ENCODE results near the gene LPP. TPM values are rescaled to one million over a fixed set of nuclear protein-coding genes. Genes with fewer than 3 reads are reported as not detected.

LPP gene
- total and polyA plus RNA-seq, 5 donors from 2014 or later = 14.5 to 102 (median 21.7) TPM

DNA sequence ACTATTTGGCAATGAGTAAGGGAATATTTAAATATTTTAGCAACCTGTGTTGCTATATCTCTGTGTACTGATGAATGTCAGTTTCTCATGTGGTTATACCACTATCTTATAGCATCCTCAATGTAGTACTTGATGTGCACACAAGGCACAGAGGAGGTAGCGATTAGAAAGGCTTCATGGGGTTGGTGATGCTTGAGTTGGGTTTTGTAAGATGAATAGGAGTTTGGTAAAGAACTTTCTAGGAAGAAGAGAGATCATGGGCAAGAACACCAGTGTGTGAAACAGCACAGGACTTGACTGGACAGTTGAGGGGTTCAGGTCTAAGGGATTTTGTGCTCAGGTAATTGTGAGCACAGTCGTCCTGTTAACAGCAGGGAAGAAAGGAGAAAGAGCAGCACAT, 38.1 kb downstream of the LPP start:
- no peaks in the 10 kb centered on the region for H3K27me3 ChIP-seq (ENCODE audit: control insufficient read depth, insufficient read depth, low read length)
- H3K27me3 Mint-ChIP-seq = no peaks in the 10 kb centered on the region
- peaks cover 6 to 35% (median 26%) of the 10 kb centered on the region in 4 donors for H3K4me1 Mint-ChIP-seq
- no peak for DNase-seq
- no peak overlapping the region for H3K4me3 Mint-ChIP-seq
- H3K9me3 Mint-ChIP-seq = peaks cover 0 to 2% (median 0%) of the 10 kb centered on the region in 7 donors
- peaks cover 11% of the 10 kb centered on the region for H3K36me3 ChIP-seq (ENCODE audit: control insufficient read depth, insufficient read depth, low read length)
- H3K27ac Mint-ChIP-seq = no peak overlapping the region
- H3K27ac ChIP-seq (ENCODE audit: insufficient read depth, low read length, poor library complexity, severe bottlenecking) = no peak overlapping the region
- H3K4me3 ChIP-seq (ENCODE audit: low read depth, low read length) = no peak overlapping the region
- H3K36me3 Mint-ChIP-seq = peaks cover 40% of the 10 kb centered on the region
- no peak for ATAC-seq (ENCODE audit: low read depth in 2 of 2)
- no peaks in the 10 kb centered on the region for H3K9me3 ChIP-seq (ENCODE audit: control insufficient read depth in 2 of 2, low read length in 2 of 2)
- peaks cover 5% of the 10 kb centered on the region for H3K4me1 ChIP-seq (ENCODE audit: control insufficient read depth, insufficient read depth, low read length, poor library complexity, severe bottlenecking)

DNA sequence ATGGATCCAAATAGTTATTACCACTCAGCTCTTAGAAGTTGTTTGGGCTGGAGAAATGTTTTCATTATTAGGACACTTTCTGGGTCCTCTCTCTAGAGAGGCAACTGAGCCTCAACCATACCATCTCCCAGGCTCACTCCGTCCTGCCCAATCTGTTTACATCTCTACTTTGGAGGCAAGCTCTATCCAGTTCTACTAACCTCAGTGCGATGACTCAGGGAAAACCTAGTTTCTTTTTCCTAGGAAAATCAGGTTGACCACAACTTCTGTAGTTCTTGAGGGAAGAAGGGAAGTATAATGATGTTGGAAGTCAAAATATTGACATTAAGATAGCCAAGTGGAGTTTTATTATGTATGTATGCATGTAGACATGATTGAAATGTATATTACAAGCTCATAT, 40.4 kb downstream of the LPP start:
- no peak for DNase-seq
- Histone ChIP-seq H3K27ac (ENCODE audit: insufficient read depth, low read length, poor library complexity, severe bottlenecking) (no peak overlapping the region), H3K9me3 (ENCODE audit: control insufficient read depth in 2 of 2, low read length in 2 of 2) (no peaks in the 10 kb centered on the region), H3K4me3 (ENCODE audit: low read depth, low read length) (no peak overlapping the region), H3K4me1 (ENCODE audit: control insufficient read depth, insufficient read depth, low read length, poor library complexity, severe bottlenecking) (no peaks in the 10 kb centered on the region), H3K27me3 (ENCODE audit: control insufficient read depth, insufficient read depth, low read length) (no peaks in the 10 kb centered on the region), H3K36me3 (ENCODE audit: control insufficient read depth, insufficient read depth, low read length) (peaks cover 12% of the 10 kb centered on the region)
- Mint-ChIP-seq H3K4me3 (no peak overlapping the region), H3K4me1 (peaks cover 5 to 29% (median 22%) of the 10 kb centered on the region in 4 donors), H3K27ac (no peak overlapping the region), H3K9me3 (peaks cover 0 to 2% (median 0%) of the 10 kb centered on the region in 7 donors), H3K36me3 (peaks cover 53% of the 10 kb centered on the region), H3K27me3 (no peaks in the 10 kb centered on the region)
- no peak for ATAC-seq (ENCODE audit: low read depth in 2 of 2)

DNA sequence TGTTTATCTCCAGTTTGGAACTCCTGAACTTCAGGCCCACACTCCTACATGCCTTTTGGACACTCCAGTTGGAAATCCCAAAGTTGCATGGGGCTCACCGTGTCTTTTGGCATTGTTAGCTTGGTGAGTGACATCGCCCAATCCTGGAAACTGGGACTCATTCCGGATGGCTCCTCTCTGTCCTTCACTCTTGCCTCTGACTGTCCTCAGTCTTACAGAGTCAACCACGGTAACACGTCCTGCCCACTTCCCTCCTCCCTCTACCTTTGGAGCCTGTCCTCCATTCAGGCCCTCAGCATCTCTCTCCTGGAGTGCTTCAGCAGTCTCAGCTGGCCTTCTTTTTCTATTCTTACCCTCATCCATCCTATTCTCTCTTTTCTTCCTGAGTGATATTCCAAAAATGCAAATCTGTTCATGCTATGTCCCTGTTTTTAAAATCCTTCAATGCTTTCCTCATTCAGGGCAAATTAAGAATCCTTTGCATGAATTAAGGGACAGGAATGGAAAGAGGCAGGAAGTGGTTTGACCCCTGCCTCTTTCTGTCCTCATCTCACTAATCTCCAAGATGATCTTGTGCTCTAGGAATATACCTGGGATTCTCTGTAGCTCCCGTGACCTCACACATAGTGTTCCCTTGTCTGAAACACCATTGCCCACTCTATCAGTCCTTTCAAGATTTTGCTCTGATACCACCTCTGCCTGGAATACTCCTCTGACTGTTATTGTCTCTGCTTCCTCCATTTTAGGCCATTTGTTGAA, 42.5 kb downstream of the LPP start:
- Mint-ChIP-seq H3K4me1 (peaks cover 5 to 25% (median 21%) of the 10 kb centered on the region in 4 donors), H3K27me3 (no peaks in the 10 kb centered on the region), H3K27ac (peak overlapping the region in 1 of 3 donors; percentile 88), H3K4me3 (no peak overlapping the region), H3K36me3 (peaks cover 50% of the 10 kb centered on the region), H3K9me3 (no peaks in the 10 kb centered on the region)
- Histone ChIP-seq H3K4me1 (ENCODE audit: control insufficient read depth, insufficient read depth, low read length, poor library complexity, severe bottlenecking) (no peaks in the 10 kb centered on the region), H3K27ac (ENCODE audit: insufficient read depth, low read length, poor library complexity, severe bottlenecking) (no peak overlapping the region), H3K9me3 (ENCODE audit: control insufficient read depth in 2 of 2, low read length in 2 of 2) (no peaks in the 10 kb centered on the region), H3K4me3 (ENCODE audit: low read depth, low read length) (no peak overlapping the region), H3K36me3 (ENCODE audit: control insufficient read depth, insufficient read depth, low read length) (peaks cover 10% of the 10 kb centered on the region), H3K27me3 (ENCODE audit: control insufficient read depth, insufficient read depth, low read length) (no peaks in the 10 kb centered on the region)
- DNase-seq = no peak
- no peak for ATAC-seq (ENCODE audit: low read depth in 2 of 2)

DNA sequence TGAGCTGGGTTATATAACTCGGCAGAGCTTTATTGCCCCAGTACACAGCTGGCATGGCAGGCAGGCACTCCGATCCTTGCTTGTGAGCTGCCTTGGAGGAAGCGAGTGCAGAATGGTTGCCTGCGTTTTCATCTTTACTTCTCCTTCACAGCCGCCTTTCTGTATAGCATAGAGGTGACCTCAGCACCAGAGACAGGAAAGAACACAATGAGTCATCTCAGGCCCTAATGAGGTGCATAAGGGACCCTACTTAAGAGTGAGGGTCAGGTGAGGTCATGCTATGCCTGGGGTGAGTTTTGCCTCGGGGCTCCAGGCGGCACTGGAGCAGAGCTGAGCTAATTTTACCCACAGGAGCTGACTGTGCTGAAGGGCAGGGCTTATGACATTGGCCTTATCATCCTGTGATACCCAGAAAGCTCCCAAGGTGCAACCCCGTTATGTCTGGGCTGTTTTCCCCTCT, 43.5 kb downstream of the LPP start:
- Mint-ChIP-seq H3K9me3 (no peaks in the 10 kb centered on the region), H3K27ac (no peak overlapping the region), H3K4me3 (no peak overlapping the region), H3K36me3 (peaks cover 42% of the 10 kb centered on the region), H3K4me1 (peaks cover 0 to 32% (median 23%) of the 10 kb centered on the region in 4 donors), H3K27me3 (no peaks in the 10 kb centered on the region)
- DNase-seq = no peak
- Histone ChIP-seq H3K9me3 (ENCODE audit: control insufficient read depth in 2 of 2, low read length in 2 of 2) (no peaks in the 10 kb centered on the region), H3K27me3 (ENCODE audit: control insufficient read depth, insufficient read depth, low read length) (no peaks in the 10 kb centered on the region), H3K4me3 (ENCODE audit: low read depth, low read length) (no peak overlapping the region), H3K27ac (ENCODE audit: insufficient read depth, low read length, poor library complexity, severe bottlenecking) (no peak overlapping the region), H3K36me3 (ENCODE audit: control insufficient read depth, insufficient read depth, low read length) (peaks cover 9% of the 10 kb centered on the region), H3K4me1 (ENCODE audit: control insufficient read depth, insufficient read depth, low read length, poor library complexity, severe bottlenecking) (no peaks in the 10 kb centered on the region)
- ATAC-seq (ENCODE audit: low read depth in 2 of 2) = peak; percentile 48 to 53

DNA sequence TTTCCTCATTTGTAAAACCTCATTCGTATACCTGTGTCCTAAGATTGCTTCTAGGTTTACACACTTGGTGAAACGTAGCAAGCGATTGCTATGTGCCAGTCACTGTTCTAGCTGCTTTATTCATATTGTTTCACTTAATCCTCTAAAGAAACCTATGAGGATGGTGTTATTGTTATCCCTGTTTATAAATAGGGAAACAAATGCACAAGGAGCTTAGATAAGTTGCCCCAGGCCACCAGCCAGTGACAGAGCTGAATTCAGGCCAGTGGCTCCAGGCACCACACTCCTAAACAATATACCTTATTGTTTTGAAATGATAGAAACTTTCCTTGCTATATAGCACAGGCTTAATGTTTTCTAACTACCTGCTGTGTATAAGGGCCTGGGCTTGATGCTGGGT, 44.0 kb downstream of the LPP start:
- Histone ChIP-seq H3K4me3 (ENCODE audit: low read depth, low read length) (no peak overlapping the region), H3K27me3 (ENCODE audit: control insufficient read depth, insufficient read depth, low read length) (no peaks in the 10 kb centered on the region), H3K9me3 (ENCODE audit: control insufficient read depth in 2 of 2, low read length in 2 of 2) (no peaks in the 10 kb centered on the region), H3K27ac (ENCODE audit: insufficient read depth, low read length, poor library complexity, severe bottlenecking) (no peak overlapping the region), H3K4me1 (ENCODE audit: control insufficient read depth, insufficient read depth, low read length, poor library complexity, severe bottlenecking) (no peaks in the 10 kb centered on the region), H3K36me3 (ENCODE audit: control insufficient read depth, insufficient read depth, low read length) (peaks cover 4% of the 10 kb centered on the region)
- H3K9me3 Mint-ChIP-seq = no peaks in the 10 kb centered on the region
- peaks cover 36% of the 10 kb centered on the region for H3K36me3 Mint-ChIP-seq
- H3K27ac Mint-ChIP-seq = no peak overlapping the region
- DNase-seq (no peak), ATAC-seq (ENCODE audit: low read depth in 2 of 2) (no peak)
- H3K27me3 Mint-ChIP-seq = no peaks in the 10 kb centered on the region
- no peak overlapping the region for H3K4me3 Mint-ChIP-seq
- peaks cover 0 to 32% (median 25%) of the 10 kb centered on the region in 4 donors for H3K4me1 Mint-ChIP-seq

DNA sequence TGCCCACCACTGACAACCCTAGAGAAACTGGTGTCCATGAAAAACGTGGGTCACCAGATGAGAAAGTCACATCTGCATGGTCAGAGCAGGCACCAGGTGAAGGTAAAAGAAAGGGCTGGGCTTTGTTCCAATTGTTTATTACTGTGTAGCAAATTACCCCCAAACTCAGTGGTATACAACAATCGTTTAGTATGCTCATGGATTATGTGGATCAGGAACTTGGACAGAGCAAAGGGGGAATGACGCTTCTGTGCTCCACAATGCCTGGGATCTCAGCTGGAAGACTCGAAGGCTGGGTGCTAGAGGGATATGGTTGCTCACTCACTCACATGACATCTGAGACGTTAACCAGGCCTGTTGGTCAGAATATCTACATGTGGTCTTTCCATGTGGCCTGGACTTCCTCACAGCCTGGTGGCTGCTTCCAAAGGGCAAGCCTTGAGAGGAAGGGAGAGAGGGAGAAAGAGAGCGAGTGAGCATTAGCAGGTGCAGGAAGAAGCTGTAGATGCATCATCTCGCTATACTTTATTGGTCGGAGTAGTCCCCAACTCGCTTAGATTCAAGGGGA, 44.9 kb downstream of the LPP start:
- ATAC-seq (ENCODE audit: low read depth in 2 of 2) (no peak), DNase-seq (no peak)
- peaks cover 2% of the 10 kb centered on the region for H3K36me3 ChIP-seq (ENCODE audit: control insufficient read depth, insufficient read depth, low read length)
- no peak overlapping the region for H3K27ac ChIP-seq (ENCODE audit: insufficient read depth, low read length, poor library complexity, severe bottlenecking)
- Mint-ChIP-seq H3K9me3 (no peaks in the 10 kb centered on the region), H3K27me3 (no peaks in the 10 kb centered on the region), H3K27ac (no peak overlapping the region), H3K4me1 (peaks cover 0 to 33% (median 23%) of the 10 kb centered on the region in 4 donors), H3K36me3 (peaks cover 29% of the 10 kb centered on the region), H3K4me3 (no peak overlapping the region)
- no peaks in the 10 kb centered on the region for H3K9me3 ChIP-seq (ENCODE audit: control insufficient read depth in 2 of 2, low read length in 2 of 2)
- H3K27me3 ChIP-seq (ENCODE audit: control insufficient read depth, insufficient read depth, low read length) = no peaks in the 10 kb centered on the region
- H3K4me1 ChIP-seq (ENCODE audit: control insufficient read depth, insufficient read depth, low read length, poor library complexity, severe bottlenecking) = no peaks in the 10 kb centered on the region
- H3K4me3 ChIP-seq (ENCODE audit: low read depth, low read length) = no peak overlapping the region

DNA sequence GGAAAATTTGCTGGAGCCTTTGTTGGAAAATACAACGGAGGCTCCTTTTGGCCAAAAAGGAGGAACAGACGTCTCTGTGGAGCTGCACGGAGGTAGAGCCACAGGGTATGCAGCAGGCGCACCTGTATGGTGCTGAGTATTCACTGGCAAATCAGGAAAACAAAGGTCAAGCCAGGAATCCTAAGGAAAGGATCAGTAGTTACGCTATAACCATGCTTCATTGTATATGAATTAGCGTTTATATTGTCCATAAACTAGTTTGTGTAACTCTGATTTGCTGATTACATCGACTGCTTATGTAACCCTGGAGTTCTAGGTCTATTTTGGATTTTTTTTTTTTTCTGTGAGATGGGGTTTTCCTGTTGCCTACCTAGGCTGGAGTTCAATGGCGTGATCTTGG, 45.4 kb downstream of the LPP start:
- DNase-seq = no peak
- Histone ChIP-seq H3K27ac (ENCODE audit: insufficient read depth, low read length, poor library complexity, severe bottlenecking) (no peak overlapping the region), H3K4me3 (ENCODE audit: low read depth, low read length) (no peak overlapping the region), H3K36me3 (ENCODE audit: control insufficient read depth, insufficient read depth, low read length) (peaks cover 2% of the 10 kb centered on the region), H3K4me1 (ENCODE audit: control insufficient read depth, insufficient read depth, low read length, poor library complexity, severe bottlenecking) (no peaks in the 10 kb centered on the region), H3K9me3 (ENCODE audit: control insufficient read depth in 2 of 2, low read length in 2 of 2) (no peaks in the 10 kb centered on the region), H3K27me3 (ENCODE audit: control insufficient read depth, insufficient read depth, low read length) (no peaks in the 10 kb centered on the region)
- Mint-ChIP-seq H3K27ac (no peak overlapping the region), H3K36me3 (peaks cover 26% of the 10 kb centered on the region), H3K4me3 (no peak overlapping the region), H3K4me1 (peaks cover 3 to 38% (median 23%) of the 10 kb centered on the region in 4 donors), H3K9me3 (no peaks in the 10 kb centered on the region), H3K27me3 (no peaks in the 10 kb centered on the region)
- no peak for ATAC-seq (ENCODE audit: low read depth in 2 of 2)

DNA sequence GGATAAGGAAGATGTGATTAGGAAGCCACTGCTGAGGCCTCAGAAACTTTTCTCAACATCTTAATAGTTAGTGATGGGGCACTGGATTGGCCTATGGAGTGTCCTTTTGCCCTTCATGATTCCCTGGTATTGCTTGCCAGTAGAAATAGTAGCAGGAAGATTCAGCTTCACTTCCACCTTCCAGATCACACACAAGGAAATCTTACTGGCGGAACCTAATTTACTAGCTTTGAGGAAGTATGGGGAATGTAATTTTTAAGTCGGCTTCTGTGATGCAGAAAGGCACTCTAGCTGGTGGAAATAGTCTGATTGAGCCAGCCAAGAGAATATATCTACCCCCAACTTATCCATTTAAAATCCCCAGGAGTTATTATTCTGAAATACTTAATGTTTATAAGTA, 46.5 kb downstream of the LPP start:
- Mint-ChIP-seq H3K27me3 (no peaks in the 10 kb centered on the region), H3K9me3 (no peaks in the 10 kb centered on the region), H3K27ac (no peak overlapping the region), H3K4me1 (peaks cover 10 to 37% (median 26%) of the 10 kb centered on the region in 4 donors), H3K4me3 (no peak overlapping the region), H3K36me3 (peaks cover 27% of the 10 kb centered on the region)
- H3K4me3 ChIP-seq (ENCODE audit: low read depth, low read length) = no peak overlapping the region
- no peak overlapping the region for H3K27ac ChIP-seq (ENCODE audit: insufficient read depth, low read length, poor library complexity, severe bottlenecking)
- DNase-seq (no peak), ATAC-seq (ENCODE audit: low read depth in 2 of 2) (no peak)
- no peaks in the 10 kb centered on the region for H3K4me1 ChIP-seq (ENCODE audit: control insufficient read depth, insufficient read depth, low read length, poor library complexity, severe bottlenecking)
- no peaks in the 10 kb centered on the region for H3K27me3 ChIP-seq (ENCODE audit: control insufficient read depth, insufficient read depth, low read length)
- H3K9me3 ChIP-seq (ENCODE audit: control insufficient read depth in 2 of 2, low read length in 2 of 2) = no peaks in the 10 kb centered on the region
- peaks cover 2% of the 10 kb centered on the region for H3K36me3 ChIP-seq (ENCODE audit: control insufficient read depth, insufficient read depth, low read length)

All from CD4-positive, CD25-positive, alpha-beta regulatory T cell (primary cell).